GM19463 (cell line): ENCODE measurements around the gene C6orf136.

ENCODE experiments used
- ATAC-seq: cut with Tn5 transposase; IDR thresholded peaks from one replicate; pipeline ENCODE4 v1.9.1; 2021; ENCODE audit warnings: mild to moderate bottlenecking, moderate library complexity; ENCODE audit not compliant: unreplicated experiment

The C6orf136 gene

DNA sequence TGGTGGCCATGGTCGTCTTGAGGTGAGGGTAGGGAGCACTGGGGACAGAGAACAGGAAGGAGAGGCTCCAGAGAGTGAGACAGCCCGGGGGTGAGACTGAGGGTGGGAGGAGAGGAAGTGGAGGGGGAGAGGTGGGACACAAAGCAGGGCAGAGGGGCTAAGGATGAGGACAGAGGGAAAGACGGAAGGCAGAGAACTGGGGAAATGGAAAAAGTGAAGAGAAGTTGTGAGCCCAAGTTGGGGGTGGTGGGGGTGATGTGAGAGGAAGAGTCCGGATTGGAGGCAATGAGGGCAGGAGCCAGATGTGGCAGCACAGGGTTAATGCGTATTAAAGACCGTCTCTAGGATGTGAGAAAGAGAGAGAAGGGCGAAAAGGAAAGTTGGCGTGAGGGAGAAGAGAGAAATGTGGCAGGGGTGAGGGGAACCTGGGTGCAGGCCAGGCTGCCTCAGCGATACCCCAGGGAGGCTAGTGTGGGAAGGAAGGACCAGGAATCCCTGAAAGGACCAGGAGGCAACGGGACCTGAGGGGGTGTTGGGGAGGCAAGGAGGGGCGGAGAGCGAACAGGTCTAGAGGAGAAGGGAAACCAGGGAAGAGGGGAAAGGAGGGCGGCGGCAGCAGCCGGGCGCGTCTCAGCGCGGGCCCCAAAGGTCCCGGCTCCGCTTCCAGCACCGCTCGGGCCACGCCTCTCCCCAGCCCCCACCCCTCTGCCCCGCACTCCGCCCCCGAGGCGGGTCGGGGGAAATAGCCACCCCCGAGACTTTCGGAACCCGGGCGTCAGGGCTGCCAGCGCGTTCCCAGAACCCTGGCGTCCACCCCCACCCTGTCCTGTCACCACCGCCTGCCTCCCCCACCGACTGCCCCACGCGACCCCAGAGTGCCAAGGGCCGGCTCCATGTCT, 39.3 kb downstream of the C6orf136 start, which contains the start of gene PPP1R18:
Gene PPP1R18 (minus strand): TSS at position 637 of the 899 bp plus-strand sequence. CDS start 627 bp downstream, at position 10.
- ATAC-seq = no peak

DNA sequence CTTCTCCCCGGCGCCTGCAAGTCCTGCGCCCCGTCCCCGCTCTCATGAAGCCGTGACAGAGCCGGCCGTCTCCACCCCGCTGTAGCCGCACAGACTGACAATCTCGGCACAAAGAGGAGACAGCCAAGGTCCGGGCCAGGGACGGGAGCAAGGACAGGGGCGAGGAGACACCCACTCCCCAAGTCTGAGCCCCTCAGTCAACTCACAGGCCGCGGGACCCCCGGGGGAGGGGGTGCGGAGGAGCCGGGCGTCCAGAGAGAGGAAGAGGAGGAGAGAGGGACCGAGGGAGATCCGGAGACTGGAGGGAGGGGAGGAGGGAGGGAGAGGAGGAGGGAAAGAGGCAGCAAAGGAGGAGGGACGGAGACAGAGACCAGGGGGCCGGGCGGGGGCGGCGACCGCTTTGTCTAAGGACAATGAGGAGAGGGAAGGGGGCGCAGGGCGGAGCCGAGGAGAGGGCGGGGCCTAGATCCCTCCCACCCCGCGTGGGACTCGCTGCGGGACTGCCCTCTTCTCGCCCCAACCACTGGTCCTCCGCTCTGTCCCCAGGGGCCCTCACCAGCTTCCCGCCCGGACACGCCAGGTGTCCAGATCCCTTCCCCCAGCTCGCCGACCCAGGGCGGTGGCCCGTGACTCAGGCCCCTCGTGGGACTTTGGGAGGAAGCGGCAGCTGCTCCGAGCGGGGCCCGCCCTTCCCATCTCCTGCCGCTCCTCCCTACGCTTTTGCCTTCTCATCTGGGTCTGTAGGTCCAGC, 40.1 kb downstream of the C6orf136 start:
- ATAC-seq = peak; percentile 48

DNA sequence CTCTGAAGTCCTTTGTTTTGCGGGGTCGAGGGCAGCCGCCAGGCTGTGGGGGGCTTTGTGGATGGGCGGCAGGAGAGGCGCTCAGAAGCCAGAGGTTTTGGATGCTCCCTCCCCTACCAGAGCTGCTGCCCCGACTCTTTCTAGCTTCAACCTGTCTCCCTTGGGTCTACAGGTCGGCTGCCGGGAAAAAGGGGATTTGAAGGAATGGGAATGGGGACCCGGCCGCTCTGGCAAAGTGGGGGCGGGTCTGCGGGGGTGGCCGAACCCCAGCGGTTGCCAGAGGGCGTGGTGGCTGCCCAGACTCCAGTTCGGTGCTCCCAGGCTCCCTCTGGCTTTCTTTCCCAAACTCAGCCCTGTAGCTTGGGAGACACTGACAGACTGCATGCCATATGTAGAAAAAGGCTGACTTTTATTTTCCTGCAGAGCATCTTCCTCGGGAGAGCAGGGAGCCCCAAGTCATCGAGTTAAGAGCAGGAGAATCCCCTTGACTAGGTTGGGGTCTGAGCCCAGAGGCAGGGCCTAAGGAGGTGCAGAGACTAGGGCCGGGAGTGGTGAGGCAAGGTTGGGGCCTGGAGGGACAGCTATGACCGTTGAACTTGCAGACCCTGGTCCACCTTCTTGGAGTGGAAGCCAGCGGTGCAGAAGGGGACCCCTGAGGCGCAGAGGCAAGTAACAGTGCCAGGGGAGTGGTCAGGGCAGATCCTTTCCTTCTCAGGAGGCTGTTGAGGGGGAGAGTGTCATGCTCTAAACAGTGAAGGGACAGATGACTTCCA, 40.9 kb downstream of the C6orf136 start:
- ATAC-seq = no peak

DNA sequence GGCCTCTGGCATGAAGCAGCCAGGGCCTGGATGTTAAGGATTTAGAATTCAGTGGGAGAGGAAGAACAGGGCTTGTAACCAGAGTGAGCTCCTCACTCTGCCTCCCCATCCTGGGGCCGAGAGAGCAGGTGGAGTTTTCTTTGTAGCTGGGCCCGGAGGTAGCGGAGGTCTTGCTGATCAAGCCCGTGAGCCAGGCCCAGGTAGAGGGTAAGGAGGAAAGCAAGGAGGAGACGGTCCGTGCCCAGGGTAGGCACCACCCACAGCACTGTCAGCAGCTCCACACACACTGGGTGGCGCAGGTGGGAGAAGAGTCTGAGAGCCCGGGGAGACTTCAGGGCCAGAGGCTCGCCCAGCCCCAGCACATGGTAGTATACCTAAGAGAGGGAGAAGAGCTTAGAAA, 41.6 kb downstream of the C6orf136 start:
- no peak for ATAC-seq

DNA sequence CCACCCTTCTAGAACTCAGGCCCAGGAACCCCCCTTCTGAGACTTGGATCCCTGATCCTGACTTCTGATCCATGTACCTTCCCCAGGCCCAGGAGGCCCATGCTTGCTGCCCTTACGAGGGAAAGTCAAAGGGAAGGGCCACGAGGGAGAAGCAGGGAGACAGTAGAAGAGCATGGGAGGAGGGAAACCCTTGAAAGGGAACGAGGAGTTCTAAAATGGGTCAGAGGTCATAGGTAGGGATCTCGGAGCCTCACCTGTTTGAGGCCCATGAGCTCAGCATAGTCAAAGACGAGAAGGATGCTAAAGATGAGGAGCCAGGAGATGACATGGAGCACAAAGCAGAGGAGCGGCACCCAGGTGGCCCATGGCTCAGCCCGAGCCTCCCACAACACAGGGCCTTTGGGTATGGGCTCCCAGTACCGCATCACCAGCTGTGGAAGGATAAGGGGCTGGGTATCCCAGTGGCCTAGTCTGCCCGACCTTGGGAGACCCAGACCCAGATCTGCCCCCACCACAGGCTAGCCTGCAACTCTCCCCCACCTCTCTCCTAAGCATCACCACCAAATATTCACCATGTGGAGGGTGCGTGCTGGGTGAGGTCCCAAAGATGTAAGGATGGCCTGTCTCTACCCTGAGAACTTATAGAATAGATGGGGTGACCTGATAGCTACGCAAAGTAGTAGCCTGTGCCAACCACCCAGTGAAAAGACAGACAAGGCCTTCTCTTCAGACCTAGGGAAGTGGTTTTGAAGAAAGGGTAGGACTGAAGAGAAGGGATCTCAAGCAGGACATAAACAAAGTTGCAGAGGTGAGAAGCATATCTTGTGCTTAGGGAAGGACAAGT, 42.3 kb downstream of the C6orf136 start:
- ATAC-seq = no peak

DNA sequence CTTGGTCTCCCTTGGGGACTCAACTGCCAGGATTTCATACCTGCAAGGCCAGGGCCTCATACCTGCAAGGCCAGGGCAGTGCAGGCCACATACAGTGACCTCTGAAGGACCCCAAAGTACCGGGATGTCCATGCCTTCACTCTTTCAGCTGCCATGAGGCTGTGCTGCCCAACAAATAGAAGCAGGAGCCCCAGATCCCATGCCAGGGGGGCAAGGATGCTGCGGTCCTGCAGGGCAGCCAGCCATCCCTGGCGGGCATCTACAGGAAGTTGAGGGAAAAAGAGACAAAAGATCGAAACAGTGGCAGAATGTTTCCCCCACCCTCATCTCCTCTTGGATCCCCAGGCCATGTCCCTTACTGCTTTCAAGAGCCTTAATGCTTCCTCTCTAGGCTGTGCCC, 43.1 kb downstream of the C6orf136 start:
- ATAC-seq = no peak

DNA sequence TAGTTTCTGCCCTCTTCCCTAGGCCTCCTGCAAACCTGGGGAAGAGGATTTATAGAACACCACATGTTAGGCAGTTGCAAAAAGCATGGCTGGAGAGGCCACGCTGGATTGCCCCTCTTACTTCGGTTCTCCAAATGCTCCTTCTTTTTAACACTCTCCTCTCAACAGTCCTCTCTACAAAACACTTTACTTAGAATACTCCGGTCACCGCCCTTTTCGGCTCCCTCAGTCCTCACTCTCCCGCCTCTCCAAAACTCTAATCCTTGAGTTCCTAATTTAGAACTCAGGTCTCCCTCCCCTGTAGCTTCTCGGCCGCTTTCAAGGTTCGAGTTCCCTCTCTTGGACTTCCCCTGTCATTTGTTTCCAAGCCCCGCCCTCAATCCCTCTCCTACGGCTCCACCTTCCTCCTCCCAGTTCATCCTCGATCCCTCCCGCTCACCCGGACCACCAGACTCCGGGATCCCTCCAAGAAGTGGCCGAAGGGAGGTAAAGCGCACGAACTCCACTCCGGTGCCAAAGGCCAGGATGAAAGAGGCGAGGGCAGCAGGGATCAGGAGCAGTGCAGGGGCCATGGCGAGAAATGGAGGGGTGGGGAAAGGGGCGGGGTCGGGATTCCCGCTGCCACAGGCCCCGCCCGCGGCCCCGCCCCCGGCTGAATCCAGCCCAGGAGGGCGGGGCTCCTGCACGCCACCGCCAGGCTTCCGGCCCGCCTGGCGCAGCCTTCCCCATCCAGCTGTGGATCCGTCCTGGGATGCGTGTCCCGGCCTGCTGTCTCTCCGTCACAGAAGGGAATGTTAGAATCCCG, 43.7 kb downstream of the C6orf136 start, which contains the start of gene NRM:
Gene NRM (minus strand): TSS at position 582 of the 805 bp plus-strand sequence. CDS start 10 bp downstream, at position 572.
- ATAC-seq = peak; percentile 29

DNA sequence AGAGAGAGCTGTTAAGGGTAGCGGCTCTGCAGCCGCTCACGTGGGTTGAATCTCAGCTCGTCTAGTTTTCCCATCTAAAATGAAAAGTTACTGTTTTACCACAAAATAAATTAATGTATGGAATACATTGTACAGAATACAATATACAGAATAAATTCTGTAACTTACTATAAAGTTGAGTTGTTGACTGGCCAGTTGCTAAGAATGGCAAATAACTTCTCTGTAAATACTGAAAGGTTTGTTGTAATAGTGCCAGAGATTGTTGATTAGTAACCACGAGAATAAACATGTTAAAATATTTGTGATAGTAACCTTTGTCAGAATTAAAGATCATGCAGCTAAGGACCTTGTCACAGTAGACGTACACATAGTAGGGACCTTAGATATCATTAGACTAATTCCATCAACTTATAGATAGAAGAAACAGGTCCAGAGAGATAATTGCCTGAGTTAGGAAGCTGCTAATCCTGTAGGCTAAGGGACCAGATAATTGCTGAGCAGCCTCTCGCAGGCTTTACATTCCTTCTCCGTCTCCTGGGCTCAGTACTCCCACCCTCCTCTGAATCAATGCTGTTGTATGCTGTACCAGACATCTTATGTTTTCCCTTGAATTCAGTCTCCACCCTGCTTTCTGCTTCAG, 44.4 kb downstream of the C6orf136 start:
- no peak for ATAC-seq

DNA sequence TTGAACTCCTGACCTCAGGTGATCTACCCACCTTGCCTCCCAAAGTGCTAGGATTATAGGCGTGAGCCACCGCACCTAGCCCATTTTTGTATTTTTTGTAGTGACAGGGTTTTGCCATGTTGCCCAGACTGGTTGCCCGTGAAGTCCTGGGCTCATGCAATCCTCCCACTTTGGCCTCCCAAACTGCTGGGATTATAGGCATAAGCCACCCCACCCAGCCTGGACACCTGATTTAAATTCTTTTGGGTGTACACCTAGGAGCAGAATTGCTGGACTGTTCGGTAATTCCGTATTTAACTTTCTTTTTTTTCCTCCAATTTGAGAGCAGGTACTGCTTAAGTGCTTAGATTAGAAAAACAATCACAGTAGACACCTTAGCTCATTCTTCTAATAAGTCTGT, 49.5 kb downstream of the C6orf136 start:
- ATAC-seq = no peak

DNA sequence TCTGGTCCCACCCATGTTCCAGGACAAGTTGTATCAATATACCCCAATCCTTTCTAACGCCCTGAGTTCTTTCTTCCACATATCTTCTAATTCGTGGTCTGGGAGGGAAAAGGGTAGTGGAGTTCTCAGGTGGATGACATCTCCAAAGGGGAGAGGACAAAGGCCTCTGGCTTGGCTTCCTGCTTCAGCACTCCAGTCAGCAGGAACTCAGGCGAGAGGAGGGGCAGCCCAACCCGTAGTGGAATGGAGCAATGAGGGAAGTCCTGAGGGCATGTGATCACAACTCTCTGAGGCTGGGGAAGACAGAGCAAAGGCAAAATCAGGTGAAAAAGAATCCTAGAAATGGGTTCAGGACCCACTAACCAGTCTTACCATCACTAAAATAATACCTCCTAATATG, 53.4 kb downstream of the C6orf136 start:
- no peak for ATAC-seq
